HG02678 (cell line): ENCODE measurements around the gene LMOD2.

ENCODE experiments used
- ATAC-seq: cut with Tn5 transposase; IDR thresholded peaks from one replicate; pipeline ENCODE4 v1.9.1; 2021; ENCODE audit warnings: mild to moderate bottlenecking, moderate library complexity; ENCODE audit not compliant: unreplicated experiment

LMOD2 gene

DNA sequence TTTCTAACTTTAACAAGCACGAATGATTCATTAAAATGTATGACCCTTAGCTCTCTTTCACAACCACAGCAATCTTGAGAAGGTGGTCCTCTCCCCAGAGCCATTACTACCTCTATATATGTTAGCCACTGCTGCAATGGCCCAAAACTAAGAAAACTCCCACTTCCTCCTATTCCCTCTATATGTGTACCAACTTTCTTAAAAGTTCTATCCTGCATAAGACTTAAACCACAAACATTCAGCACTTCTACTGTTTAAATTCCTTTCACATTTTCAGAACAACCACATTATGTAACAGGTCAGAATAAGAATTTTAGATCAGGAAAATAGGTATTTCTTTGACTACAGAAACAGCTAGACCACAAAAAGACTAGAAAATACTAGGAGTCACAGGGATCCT, 57.0 kb downstream of the LMOD2 start:
- ATAC-seq = no peak
